HepG2 (cell line): ENCODE results near the gene HCRTR1. TPM values are rescaled to one million over a fixed set of nuclear protein-coding genes. Genes with fewer than 3 reads are reported as not detected.

Source experiments
- ARNT2 ChIP-seq: sonication (generic); formaldehyde crosslinking; IDR thresholded peaks from 2 replicates; pipeline ENCODE4 v1.8.0; 2022; ENCODE audit warnings: mild to moderate bottlenecking, low read depth, missing genetic modification reagents, moderate library complexity
- HMG20A ChIP-seq: IDR thresholded peaks from 2 replicates; pipeline ENCODE4 v1.6.1; 2016; ENCODE audit warnings: borderline replicate concordance
- HOXA7 ChIP-seq: sonication (generic); formaldehyde crosslinking; IDR thresholded peaks from 2 replicates; pipeline ENCODE4 v1.8.1; 2022; ENCODE audit warnings: mild to moderate bottlenecking, missing genetic modification reagents, moderate library complexity
- KDM1A ChIP-seq: IDR thresholded peaks from 2 replicates; pipeline ENCODE4 v1.6.1; 2016; ENCODE audit warnings: missing compliant biosample characterization
- MXI1 ChIP-seq: IDR thresholded peaks from 3 replicates; pipeline ENCODE4 v1.6.1; 2012; ENCODE audit warnings: low read depth, low read length, inconsistent platforms, borderline replicate concordance
- NFATC3 ChIP-seq: sonication (generic); formaldehyde crosslinking; IDR thresholded peaks from 2 replicates; pipeline ENCODE4 v1.5.1; 2020; ENCODE audit warnings: mild to moderate bottlenecking, missing genetic modification reagents
- PCBP2 ChIP-seq: fragments of 200-400 bp; formaldehyde crosslinking; optimal IDR thresholded peaks from 2 replicates; pipeline ENCODE3; 2018; ENCODE audit warnings: low read length, low read depth; ENCODE audit not compliant: poor library complexity, severe bottlenecking
- PHB2 ChIP-seq: fragments of 450-650 bp; IDR thresholded peaks from 2 replicates; pipeline ENCODE4 v1.6.1; 2018; ENCODE audit not compliant: partially characterized antibody
- PHF5A ChIP-seq: IDR thresholded peaks from one replicate; pipeline ENCODE4 v1.6.1; 2018; ENCODE audit warnings: low read depth, missing genetic modification reagents; ENCODE audit not compliant: unreplicated experiment
- SP5 ChIP-seq: IDR thresholded peaks from 2 replicates; pipeline ENCODE4 v1.6.1; 2016; ENCODE audit warnings: low read depth, borderline replicate concordance
- ZNF468 ChIP-seq: sonication (generic); formaldehyde crosslinking; IDR thresholded peaks from 2 replicates; pipeline ENCODE4 v1.8.0; 2022; ENCODE audit warnings: mild to moderate bottlenecking, moderate library complexity, missing genetic modification reagents
- ZNF558 ChIP-seq: sonication (generic); formaldehyde crosslinking; IDR thresholded peaks from 2 replicates; pipeline ENCODE4 v1.9.0; 2022; ENCODE audit warnings: mild to moderate bottlenecking, missing genetic modification reagents, borderline replicate concordance
- ZNF652 ChIP-seq: IDR thresholded peaks from 2 replicates; pipeline ENCODE4 v1.6.1; 2016; ENCODE audit warnings: low read depth, borderline replicate concordance
- ZNF678 ChIP-seq: sonication (generic); formaldehyde crosslinking; IDR thresholded peaks from 2 replicates; pipeline ENCODE4 v1.4.0; 2020; ENCODE audit warnings: mild to moderate bottlenecking, missing genetic modification reagents
- polyA plus RNA-seq, 8 experiments: library from polyadenylated mRNA; depleted of rRNA in 3 of 8; stranded (reverse) in 7 of 8; unstranded in 1 of 8; fragments of >200 nt; fragmentation: Illumina TruSeq in 4 of 8; extraction: Trizol in 4 of 8; gene quantifications; 2 replicates each; pipeline versions ENCODE4 v1.2.1 to v1.2.3, GENCODE V29; 2011 to 2016; ENCODE audit warnings: low read depth in 4 of 8, missing spikeins in 1 of 8, mixed read lengths in 1 of 8; ENCODE audit not compliant: insufficient read depth in 1 of 8
- total RNA-seq, 5 experiments: library from RNA; depleted of rRNA; stranded (reverse); fragments of >200 nt; fragmentation: Illumina TruSeq; extraction: Trizol; gene quantifications; 2 replicates each; pipeline ENCODE4 v1.2.3, GENCODE V29; 2016; ENCODE audit warnings: low read depth in 1 of 5
- TF ChIP-seq, protein P1 (sequence below): sonication (generic); formaldehyde crosslinking; IDR thresholded peaks from 2 replicates; pipeline ENCODE4 v1.4.0; 2020; ENCODE audit warnings: low read depth, missing genetic modification reagents
- TF ChIP-seq, protein P2 (sequence below): sonication (generic); formaldehyde crosslinking; IDR thresholded peaks from 2 replicates; pipeline ENCODE4 v1.8.1; 2023; ENCODE audit warnings: mild to moderate bottlenecking, missing genetic modification reagents, borderline replicate concordance
- TF ChIP-seq, protein P3 (sequence below), 2 experiments: sonication (generic) in 1 of 2; formaldehyde crosslinking in 1 of 2; IDR thresholded peaks; 2 replicates each; pipeline versions ENCODE4 v1.6.1 to v1.9.0; 2014 to 2022; ENCODE audit warnings: antibody characterized with exemption in 1 of 2, borderline replicate concordance in 1 of 2, inconsistent platforms in 1 of 2, low read depth in 1 of 2, missing genetic modification reagents in 1 of 2
- TF ChIP-seq, protein P4 (sequence below): sonication (generic); formaldehyde crosslinking; IDR thresholded peaks from 2 replicates; pipeline ENCODE4 v1.8.0; 2022; ENCODE audit warnings: mild to moderate bottlenecking, missing genetic modification reagents, borderline replicate concordance

Gene HCRTR1
- total and polyA plus RNA-seq, 2 of the 13 experiments (the other 11 are each of a cell fraction or from before 2014, with no cell fraction given): not detected

DNA sequence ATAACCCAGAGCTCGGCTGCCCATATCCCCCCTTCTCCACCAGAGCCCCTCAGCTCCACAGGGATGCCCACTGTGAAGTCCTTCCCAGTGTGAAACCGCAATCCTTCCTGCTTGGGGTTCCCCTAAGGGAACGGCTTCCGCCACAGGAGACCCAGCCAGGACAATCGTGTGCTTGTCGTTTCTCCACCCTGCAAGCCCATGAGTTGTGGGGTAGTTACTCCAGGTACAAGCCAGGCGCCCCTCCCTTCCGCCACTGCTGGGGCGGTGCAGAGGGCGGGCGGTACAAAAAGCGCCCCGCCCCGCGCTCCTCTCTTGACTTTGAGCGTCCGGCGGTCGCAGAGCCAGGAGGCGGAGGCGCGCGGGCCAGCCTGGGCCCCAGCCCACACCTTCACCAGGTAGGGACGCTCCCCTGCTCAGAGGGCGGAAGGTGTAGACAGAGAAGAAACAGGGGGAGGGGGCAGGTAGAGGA lies 41.3 kb upstream of the HCRTR1 start, which contains the start of gene TINAGL1 (continued):
- TF ChIP-seq MXI1 (no peak; the same call in 2 of the 3 replicates), ZNF678 (CRISPR knock-in tag) (no peak), HOXA7 (CRISPR knock-in tag) (no peak), PHF5A (CRISPR knock-in tag) (no peak), PHB2 (no peak), ZNF468 (no peak), ARNT2 (CRISPR knock-in tag) (no peak), ZNF558 (CRISPR knock-in tag) (no peak; the same call in 1 of the 2 replicates), KDM1A (CRISPR knock-in tag) (no peak), HMG20A (CRISPR knock-in tag) (peak; percentile 12; the same call in 1 of the 2 replicates), PCBP2 (no peak), ZNF652 (no peak), NFATC3 (no peak), SP5 (CRISPR knock-in tag) (peak; percentile 96)
- TF ChIP-seq, protein P1, sequence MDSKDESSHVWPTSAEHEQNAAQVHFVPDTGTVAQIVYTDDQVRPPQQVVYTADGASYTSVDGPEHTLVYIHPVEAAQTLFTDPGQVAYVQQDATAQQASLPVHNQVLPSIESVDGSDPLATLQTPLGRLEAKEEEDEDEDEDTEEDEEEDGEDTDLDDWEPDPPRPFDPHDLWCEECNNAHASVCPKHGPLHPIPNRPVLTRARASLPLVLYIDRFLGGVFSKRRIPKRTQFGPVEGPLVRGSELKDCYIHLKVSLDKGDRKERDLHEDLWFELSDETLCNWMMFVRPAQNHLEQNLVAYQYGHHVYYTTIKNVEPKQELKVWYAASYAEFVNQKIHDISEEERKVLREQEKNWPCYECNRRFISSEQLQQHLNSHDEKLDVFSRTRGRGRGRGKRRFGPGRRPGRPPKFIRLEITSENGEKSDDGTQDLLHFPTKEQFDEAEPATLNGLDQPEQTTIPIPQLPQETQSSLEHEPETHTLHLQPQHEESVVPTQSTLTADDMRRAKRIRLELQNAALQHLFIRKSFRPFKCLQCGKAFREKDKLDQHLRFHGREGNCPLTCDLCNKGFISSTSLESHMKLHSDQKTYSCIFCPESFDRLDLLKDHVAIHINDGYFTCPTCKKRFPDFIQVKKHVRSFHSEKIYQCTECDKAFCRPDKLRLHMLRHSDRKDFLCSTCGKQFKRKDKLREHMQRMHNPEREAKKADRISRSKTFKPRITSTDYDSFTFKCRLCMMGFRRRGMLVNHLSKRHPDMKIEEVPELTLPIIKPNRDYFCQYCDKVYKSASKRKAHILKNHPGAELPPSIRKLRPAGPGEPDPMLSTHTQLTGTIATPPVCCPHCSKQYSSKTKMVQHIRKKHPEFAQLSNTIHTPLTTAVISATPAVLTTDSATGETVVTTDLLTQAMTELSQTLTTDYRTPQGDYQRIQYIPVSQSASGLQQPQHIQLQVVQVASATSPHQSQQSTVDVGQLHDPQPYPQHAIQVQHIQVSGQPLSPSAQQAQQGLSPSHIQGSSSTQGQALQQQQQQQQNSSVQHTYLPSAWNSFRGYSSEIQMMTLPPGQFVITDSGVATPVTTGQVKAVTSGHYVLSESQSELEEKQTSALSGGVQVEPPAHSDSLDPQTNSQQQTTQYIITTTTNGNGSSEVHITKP (CRISPR knock-in tag): no peak
- TF ChIP-seq, protein P2, sequence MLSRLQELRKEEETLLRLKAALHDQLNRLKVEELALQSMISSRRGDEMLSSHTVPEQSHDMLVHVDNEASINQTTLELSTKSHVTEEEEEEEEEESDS: no peak
- TF ChIP-seq, protein P3, sequence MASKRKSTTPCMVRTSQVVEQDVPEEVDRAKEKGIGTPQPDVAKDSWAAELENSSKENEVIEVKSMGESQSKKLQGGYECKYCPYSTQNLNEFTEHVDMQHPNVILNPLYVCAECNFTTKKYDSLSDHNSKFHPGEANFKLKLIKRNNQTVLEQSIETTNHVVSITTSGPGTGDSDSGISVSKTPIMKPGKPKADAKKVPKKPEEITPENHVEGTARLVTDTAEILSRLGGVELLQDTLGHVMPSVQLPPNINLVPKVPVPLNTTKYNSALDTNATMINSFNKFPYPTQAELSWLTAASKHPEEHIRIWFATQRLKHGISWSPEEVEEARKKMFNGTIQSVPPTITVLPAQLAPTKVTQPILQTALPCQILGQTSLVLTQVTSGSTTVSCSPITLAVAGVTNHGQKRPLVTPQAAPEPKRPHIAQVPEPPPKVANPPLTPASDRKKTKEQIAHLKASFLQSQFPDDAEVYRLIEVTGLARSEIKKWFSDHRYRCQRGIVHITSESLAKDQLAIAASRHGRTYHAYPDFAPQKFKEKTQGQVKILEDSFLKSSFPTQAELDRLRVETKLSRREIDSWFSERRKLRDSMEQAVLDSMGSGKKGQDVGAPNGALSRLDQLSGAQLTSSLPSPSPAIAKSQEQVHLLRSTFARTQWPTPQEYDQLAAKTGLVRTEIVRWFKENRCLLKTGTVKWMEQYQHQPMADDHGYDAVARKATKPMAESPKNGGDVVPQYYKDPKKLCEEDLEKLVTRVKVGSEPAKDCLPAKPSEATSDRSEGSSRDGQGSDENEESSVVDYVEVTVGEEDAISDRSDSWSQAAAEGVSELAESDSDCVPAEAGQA (IDR thresholded peaks at IDR 0.05; ENCODE audit: low read depth): no peak
- TF ChIP-seq, protein P3 (CRISPR knock-in tag; IDR thresholded peaks at IDR 0.05; ENCODE audit: borderline replicate concordance): no peak
- TF ChIP-seq, protein P4, sequence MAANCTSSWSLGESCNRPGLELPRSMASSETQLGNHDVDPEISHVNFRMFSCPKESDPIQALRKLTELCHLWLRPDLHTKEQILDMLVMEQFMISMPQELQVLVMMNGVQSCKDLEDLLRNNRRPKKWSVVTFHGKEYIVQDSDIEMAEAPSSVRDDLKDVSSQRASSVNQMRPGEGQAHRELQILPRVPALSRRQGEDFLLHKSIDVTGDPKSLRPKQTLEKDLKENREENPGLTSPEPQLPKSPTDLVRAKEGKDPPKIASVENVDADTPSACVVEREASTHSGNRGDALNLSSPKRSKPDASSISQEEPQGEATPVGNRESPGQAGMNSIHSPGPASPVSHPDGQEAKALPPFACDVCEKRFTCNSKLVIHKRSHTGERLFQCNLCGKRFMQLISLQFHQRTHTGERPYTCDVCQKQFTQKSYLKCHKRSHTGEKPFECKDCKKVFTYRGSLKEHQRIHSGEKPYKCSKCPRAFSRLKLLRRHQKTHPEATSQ (CRISPR knock-in tag): no peak
